Measurements from ENCODE around the gene DPP6.

DPP6 gene

DNA sequence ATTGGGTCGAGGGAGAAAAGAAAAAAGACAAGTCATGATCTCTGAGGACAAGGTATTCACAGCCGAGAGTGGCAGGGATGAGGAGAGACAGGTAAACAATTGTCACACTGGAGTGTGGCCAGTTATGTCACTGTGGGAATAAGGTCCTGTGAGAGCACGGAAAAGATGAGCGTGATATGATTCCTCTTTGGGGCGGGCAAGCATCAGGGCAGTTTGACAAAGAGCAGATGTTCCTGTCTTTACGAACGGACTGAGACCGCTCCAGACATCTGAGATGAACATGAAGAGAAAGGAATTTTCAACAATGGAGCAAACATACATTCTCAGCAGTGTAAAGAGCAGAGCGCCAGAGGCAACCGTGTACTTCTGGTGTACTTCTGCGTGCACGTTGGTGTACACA, 278.1 kb downstream of the DPP6 start:
- in situ Hi-C loops (cut with HindIII; ENCODE audit: low sequenced_read_pairs): no loop called here

DNA sequence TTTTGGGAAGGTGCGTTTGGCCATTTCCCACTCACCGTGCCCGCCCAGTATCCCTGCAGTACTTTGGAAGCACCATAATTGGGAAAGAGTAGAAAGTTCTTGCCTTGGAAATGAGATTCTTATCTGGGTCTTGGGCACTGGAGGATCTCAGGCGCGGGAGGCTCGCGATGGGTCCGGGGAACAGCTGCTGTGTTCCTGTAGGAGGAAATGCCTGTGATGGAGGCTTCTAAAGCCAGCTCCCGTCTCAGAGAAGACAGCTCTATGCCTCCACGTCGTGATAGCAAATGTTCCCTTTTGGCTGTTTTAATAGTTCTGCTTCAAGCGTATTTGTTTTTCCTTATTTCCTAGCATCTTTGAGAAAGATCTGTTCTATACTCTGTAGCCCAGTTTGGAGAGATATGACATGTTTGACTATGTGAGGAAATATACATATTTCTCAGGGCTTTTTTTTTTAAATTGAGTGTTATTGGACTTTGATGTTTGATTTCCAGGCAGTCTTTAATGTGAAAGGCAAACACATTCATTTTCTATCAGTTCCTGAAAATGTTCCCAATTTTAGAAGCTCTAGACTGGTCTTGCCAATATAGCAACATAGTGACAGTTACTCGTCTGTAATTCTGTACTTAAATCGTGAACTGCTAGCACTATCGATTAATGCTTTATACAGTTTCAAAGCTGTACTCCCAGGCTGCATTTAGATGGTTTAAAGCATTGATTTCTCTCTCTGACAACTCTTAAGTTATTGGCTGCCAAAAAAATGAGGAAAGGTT, 280.8 kb downstream of the DPP6 start:
- in situ Hi-C loops (cut with HindIII; ENCODE audit: low sequenced_read_pairs): no loop called here

DNA sequence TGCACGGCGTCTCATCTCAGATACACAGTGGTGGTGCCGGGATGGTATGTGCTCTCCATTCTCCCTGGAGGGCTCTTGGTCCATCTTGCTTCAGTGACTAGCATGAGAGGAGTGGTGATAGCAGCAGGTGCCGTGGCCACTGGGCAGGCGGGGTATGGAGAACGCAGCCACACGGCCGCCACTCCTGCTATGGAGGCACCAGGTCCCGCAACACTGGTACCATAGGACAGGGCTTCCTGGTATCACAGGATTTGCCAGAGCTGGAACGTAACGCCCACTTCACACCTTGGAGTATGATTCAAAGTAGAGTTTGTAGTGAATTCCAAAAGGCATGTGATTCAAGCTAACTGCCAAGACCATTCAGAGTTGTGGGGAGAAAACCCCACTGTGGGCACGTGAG, 284.1 kb downstream of the DPP6 start:
- in situ Hi-C loops (cut with HindIII; ENCODE audit: low sequenced_read_pairs): no loop called here

DNA sequence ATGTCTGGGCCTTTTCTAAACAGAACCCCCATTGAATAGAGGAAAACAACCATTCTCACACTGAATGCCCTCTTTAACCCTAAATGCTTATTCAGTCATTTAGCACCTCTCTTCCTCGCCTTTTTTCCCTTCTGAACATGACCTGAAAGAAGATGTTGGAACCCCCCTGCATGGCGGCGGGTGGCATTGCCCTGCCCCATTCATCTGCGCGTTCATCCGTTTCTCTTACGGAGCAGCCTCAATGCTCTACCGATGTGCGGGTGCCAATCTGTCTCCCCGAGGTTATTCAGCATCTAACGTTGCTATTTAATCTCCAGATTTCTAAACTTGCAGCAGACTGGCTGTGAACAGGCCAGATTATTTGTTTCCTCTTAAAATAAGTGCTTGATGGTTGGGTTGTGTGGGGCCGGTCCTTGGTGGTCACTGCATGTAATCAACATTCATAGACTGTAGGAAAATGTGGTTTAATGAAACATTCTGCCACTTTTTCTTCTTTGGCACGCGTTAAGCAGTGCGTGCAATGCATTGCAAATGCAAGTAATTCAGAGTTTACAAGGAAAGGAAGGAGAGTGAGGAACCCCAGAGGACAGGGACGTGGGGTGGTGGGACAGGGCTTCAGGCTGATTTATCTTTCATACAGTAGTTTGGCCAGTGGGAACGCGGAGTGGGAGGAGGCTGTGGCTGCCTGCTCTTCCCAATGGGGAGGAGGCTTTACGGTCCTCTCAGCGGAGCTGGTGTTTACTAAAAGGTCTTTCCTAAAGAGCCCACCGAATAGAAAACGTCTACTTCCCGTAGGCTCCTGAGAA, 286.7 kb downstream of the DPP6 start:
- in situ Hi-C loops (cut with HindIII; ENCODE audit: low sequenced_read_pairs): no loop called here

DNA sequence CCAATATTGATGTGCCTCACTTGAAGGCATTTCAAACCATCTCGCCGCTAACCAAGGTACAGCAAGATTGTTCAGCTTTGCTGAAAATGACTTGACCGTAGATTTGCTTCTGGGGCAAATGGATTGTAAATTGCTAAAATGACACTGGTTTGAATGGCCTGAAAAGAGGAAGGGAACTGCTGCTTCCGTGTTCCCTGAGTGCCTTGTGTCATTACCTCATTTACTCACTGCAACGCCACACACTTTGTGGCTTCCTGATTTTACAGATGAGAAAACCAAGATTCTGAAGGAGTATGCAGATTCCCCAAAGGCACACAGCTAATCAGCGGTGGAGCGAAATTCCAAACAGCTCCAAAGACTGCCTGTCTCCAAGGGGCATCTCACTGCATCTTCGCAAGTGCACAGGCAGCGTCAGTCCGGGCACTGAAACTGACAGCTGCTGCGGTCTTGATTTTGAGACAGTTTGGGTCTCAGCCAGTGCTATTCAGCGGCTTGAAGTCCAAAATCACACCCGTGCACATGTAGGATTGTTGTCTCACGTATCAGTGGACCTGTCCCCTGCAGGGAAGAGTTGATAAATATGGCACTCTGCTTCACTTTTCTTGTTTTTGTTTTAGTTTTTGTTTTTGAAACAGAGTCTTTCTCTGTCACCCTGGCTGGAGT, 290.9 kb downstream of the DPP6 start:
- in situ Hi-C loops (cut with HindIII; ENCODE audit: low sequenced_read_pairs): no loop called here

DNA sequence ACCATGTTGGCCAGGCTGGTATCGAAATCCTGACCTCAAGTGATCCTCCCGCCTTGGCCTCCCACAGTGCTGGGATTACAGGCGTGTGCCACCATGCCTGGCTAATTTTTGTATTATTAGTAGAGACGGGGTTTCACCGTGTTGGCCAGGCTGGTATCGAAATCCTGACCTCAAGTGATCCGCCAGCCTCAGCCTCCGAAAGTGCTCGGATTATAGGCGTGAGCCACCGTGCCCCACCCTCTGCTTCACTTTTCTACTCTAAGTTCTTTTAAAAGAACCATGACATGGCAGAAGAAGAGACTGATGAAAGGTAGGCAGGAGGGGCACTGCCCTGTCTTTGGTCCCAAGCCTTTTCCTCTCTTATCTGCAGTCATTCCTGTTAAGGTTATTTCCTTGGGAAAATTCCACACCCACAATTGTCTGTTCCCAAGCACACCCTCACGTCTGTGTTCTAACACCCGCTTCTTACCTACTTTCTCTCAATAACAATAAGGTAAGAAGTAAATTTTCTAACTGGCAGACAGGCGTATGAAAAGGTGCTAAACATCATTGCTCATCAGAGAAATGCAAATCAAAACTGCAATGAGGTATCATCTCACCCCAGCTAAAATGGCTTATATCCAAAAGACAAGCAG, 291.7 kb downstream of the DPP6 start:
- in situ Hi-C loops (cut with HindIII; ENCODE audit: low sequenced_read_pairs): no loop called here

DNA sequence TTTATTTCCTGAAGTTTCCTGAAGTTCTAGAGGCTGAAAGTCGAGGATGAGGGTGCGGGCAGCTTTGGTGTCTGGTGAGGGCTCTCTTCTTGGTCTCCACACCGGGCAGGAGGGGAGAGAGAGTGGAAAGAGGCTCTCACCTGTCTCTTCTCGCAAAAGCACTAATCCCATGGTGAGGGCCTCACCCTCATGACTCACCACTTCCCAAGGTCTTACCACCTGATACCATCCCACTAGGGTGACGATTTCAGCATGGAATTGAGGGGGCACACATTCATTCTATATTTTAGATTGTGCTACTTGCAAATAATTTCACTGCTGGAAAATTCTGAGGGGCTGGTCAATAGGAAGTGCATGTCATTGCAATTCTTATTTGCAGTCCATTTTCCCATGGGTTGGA, 292.9 kb downstream of the DPP6 start:
- in situ Hi-C loops (cut with HindIII; ENCODE audit: low sequenced_read_pairs): no loop called here

DNA sequence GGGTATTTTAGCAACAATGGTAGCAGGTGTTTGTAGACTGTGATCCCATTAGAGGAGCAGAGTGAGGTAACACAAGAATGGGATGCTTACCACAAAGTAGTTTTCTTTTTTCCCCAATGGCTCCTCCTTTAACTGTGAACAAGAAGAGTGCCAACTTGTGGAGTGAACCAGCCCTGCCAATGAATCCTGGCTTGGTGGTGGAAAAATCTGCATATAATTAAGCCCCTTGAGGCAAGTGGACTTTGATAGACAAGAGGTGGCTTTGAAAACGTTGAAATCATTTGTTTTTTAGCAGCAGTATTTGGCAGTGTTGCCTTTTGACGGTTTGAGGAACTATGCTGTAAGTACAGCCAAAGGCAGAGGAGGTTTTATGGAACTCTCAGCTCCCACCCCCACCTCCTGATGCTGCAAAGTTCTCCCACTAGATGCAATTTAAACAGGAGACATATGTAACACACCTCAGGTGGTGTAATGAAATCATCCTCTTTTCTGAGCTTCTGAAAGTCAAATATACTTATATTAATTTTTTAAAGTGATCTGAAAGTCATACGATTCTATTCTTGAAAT, 295.6 kb downstream of the DPP6 start:
- in situ Hi-C loops (cut with HindIII; ENCODE audit: low sequenced_read_pairs): no loop called here

DNA sequence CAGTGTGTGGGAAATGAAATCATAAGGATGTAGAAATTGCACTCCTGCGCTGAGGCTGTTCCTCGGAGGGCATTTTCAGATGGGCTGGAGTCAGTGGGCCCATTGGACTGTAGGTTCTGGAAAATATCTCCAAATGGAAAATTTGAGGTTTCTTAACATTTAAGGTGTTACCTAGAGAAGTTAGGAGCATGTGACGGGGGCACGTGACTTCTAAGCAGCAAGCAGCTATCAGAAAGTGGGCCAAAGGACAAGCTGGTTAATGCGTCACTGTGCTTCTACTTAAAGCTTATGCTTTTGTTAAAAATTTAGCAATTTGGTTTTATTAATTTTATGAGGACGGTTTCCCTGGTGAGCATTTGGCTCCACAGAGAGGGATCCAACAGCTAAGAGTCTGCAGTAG, 298.7 kb downstream of the DPP6 start:
- in situ Hi-C loops (cut with HindIII; ENCODE audit: low sequenced_read_pairs): no loop called here

DNA sequence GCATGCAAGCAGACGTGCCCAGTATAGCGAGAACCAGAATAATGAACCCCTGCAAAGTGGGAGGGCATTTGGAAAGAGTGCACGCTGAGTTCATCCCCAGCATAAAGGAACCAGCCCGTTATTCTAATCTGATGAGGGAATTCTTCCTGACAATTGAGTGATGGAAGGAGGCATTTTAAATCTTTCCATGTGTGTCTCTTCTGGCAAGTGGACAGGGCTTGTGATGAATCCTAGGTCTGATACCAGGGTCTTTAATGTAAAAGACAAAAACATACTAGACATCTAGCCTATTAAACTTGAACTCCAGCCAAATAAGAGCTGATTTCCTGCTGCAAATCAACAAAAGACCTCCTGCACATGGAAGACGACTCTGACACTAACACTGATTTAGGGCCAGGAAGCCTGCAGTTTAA, 301.2 kb downstream of the DPP6 start:
- in situ Hi-C loops (cut with HindIII; ENCODE audit: low sequenced_read_pairs): no loop called here

DNA sequence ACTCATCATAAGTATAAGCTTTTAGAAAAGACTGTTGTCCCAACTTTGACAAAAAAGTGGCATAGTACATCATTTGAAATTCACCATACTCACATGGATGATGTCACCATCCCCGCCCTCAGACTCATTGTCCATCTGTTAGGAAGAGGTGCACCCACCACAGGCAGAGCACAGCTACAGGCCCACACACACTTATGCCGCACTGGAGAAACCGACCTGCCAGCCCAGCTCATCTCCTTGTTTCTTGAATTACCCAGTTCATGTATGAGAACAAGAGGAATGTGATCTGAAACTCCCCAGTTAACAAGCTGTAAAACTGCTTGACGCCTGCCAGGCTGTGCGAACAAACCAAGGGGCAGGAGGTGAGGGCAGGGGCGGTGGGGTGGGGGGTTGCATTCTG, 312.0 kb downstream of the DPP6 start:
- in situ Hi-C loops (cut with HindIII; ENCODE audit: low sequenced_read_pairs): no loop called here

DNA sequence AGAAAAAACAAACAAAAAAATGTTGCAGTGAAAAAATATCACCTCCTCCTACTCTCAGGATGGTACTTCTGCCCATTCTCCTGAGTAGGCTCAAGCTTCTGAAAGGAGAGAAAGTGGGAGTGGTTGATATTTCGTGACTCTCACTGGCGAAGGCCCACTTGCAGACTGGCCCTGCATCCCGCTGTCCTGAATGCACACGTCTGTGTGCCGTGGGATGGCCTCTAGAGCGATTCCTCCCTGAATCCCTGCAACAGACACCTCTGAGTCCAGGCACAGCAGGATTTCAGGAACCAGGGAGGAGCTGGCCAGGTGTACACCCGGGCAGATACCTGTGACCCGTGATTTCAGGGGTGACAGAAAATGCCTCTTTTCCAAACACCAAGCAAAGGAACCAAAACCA, 319.2 kb downstream of the DPP6 start:
- in situ Hi-C loops (cut with HindIII; ENCODE audit: low sequenced_read_pairs): no loop called here

DNA sequence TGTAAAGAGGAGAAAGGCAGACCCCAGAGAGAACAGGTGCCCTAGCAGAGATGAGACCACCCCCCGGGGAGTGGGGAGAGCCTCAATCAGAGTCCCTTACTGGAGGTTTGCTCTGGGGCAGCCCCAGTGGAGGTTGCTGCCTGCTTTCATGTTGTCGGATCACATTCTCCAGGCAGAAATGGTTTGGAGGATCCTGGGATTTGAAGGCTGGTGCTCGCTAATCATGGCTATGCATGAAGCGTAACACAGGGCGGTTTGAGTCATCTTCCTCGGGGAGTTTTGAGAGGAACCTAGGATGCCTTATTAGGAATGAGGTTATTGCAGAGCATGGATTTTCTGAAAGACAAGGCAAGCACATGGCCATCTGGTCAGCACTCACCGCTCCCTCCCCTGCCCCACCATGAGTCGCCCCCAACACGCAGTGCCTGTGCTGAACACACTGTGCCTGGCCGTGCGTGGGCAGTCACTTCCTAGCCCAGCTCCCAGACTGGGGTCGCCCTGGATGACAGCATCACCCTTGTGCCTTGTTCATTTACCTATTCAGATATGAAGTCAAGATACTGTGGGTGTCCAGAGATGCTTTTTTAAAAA, 319.9 kb downstream of the DPP6 start:
- in situ Hi-C loops (cut with HindIII; ENCODE audit: low sequenced_read_pairs): no loop called here

DNA sequence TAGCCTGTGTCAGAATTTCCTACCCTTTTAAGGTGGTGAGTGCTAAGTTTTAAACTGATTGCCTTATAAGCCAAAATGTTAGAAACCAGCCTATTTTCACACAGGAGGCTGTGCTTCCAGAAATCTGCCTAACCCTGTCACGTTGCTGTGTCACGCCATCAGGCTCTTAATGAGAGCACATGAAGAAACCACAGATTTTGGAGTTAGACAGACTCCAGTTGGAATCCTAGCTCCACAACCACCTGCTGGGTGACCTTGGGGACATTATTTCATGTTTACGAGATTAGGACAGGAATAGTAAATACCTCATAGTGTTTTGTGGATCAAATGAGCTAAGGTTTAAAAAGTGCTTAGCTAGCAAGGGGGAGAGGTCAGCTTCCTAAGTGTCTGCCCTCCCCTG, 321.8 kb downstream of the DPP6 start:
- in situ Hi-C loops (cut with HindIII; ENCODE audit: low sequenced_read_pairs): no loop called here

DNA sequence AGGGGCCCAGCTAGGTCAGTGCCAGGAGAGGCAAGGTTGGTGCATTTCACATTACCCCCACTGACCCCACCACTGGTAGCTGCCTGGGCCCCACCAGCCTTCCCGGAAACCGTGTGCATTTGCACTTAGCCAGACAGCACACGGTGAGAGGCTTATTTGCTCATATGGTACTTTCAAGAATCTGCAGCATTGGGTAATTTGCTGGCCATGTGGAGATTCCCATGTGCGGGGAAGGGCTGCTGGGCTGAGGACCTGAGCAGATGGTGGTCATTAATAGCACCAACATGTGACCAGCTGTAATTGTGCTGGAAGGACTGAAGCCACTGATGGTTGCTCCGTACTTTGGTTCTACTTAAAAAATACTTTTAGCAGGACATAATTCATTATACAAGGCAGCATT, 323.8 kb downstream of the DPP6 start:
- in situ Hi-C loops (cut with HindIII; ENCODE audit: low sequenced_read_pairs): no loop called here

DNA sequence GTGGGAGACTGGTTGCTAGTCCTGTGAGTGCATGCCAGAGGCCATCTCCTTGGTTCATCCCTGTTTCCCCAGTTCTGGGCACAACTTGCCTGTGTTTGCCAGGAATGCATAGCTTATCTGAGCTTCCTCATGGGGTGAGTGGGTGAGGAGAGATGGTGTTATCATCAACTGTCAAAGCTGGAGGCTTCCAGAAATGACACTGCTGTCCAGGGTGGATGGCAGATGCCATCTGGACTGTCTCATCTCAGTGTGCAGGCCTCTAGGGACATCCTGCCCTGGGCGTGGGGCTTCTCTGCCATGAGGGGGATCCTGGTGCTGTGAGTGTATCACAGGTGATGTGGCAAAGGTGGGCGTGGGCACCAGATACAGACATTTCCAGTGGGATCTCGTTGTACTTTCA, 328.6 kb downstream of the DPP6 start:
- in situ Hi-C loops (cut with HindIII; ENCODE audit: low sequenced_read_pairs): no loop called here

DNA sequence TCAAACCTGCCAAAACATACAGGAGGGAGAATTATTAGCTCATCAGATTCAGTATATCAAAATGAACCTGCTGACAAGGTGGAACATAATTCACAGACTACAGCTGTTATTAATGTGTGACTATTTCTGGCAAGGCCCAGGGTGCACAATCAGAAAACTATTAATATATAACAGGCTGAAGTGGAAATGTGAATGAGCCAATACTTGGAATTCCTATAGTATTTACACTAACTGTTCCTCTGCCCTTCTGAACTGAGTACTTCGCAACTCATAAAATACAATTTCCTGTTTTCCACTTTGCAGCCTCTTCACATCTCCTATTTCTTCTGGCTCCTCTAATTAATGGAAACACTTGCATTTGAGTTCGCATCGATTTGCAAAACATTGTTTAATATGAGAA, 330.8 kb downstream of the DPP6 start:
- in situ Hi-C loops (cut with HindIII; ENCODE audit: low sequenced_read_pairs): no loop called here

DNA sequence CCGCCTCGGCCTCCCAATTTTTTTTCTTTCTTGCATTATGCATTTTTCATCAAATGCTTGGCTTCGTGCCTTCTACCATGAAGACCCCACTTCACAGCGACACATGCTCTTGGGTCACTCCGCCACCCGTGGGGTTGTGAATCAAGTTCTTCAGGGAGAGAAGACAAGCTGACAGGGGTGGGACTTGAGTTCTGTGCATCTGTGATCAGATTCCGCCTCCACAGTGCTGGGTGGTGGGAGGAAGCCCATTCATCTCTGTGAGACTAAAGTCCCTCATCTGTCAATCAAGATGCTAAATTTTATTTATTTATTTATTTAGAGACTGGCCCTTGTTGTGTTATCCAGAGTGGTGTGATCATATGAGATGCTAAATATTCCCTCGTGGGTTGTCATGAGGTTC, 333.0 kb downstream of the DPP6 start:
- in situ Hi-C loops (cut with HindIII; ENCODE audit: low sequenced_read_pairs): no loop called here

DNA sequence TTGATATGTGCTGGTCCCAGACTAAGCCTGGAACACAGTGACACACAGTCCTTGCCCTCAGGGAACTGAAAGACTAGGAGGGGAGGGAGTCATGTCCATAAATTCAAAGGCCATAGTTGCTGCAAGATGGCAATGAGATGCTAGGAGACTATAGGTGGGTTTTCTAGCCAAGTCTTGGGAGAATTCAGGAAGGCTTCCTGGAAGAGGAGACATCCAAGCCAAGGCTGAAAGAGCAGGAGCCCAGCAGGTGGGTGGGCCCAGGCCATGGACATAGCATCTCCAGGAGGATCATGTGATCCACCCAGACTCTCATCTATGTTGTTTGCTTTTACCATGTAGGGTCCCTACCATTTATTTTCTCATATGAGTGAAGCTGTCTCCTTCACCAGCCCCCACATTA, 335.1 kb downstream of the DPP6 start:
- in situ Hi-C loops (cut with HindIII; ENCODE audit: low sequenced_read_pairs): no loop called here

DNA sequence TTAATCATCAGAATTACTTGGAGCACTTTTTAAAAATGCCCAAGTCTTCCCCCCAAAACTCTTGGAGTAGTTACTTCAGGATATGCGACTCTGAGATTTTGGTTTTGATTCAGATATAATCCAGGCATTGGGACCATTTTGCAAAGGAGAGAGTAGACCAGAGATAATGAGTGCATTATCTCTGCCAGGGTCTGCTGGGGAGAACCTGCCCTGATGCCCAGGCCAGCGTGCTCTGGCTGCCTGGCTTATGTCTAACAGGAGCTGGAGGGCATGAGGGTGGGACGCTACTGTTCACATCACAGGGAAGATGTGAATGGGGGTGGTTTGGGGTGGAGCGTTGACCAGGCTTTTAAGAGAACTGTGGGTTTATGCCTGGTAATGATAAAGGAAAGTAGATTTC, 336.2 kb downstream of the DPP6 start:
- in situ Hi-C loops (cut with HindIII; ENCODE audit: low sequenced_read_pairs): no loop called here

DNA sequence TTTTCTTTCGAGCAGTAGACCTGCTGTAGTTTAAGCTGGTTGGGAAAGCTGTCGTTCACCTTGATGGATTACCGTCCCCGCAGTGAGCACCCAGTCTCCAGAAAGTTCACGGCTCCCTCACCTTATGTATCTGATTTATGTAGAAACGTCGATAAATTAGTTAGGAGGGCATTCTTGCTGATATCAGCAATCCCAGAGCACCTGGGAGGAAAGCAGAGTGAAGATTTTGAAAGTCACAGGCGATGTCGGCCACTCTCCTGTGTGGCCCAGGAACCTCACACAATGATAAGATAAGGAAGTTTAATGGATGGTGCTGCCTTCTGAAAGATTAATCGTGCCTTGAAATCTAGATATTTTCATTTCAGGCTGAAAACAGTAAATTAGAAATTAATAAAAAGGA, 336.8 kb downstream of the DPP6 start:
- in situ Hi-C loops (cut with HindIII; ENCODE audit: low sequenced_read_pairs): no loop called here

Data from DLD1 (cell line).